ENCODE results near the gene CASP2.

- TF ChIP-seq CTCF (conservative IDR thresholded peaks at IDR 0.05; ENCODE audit: low read length) (no peak), EZH2phosphoT487 (IDR thresholded peaks at IDR 0.05; ENCODE audit: borderline replicate concordance) (no peak)
Observed at GRCh38 chr7:143320620-143321019, 32.5 kb downstream of the CASP2 start.
